Mammary epithelial cell (primary cell): ENCODE measurements around the gene C1orf159.

Source experiments
- EZH2 ChIP-seq: IDR thresholded peaks from 2 replicates; pipeline ENCODE4 v1.6.1; 2012; ENCODE audit warnings: low read length, inconsistent platforms, borderline replicate concordance
- TF ChIP-seq, protein P1 (sequence below), 2 donors: IDR thresholded peaks in 1 of 2; conservative IDR thresholded peaks in 1 of 2; 2 replicates each; pipeline ENCODE4 v1.5.1; 2011 to 2012; ENCODE audit warnings: inconsistent platforms in 2 of 2, low read length in 2 of 2, mild to moderate bottlenecking in 2 of 2, control low read depth in 1 of 2, low read depth in 1 of 2; ENCODE audit not compliant: insufficient read depth in 1 of 2; ENCODE audit errors: extremely low read depth in 1 of 2

GRCh38 chr1:1146026-1146425, 30.1 kb upstream of the C1orf159 start:
- TF ChIP-seq, protein P1, sequence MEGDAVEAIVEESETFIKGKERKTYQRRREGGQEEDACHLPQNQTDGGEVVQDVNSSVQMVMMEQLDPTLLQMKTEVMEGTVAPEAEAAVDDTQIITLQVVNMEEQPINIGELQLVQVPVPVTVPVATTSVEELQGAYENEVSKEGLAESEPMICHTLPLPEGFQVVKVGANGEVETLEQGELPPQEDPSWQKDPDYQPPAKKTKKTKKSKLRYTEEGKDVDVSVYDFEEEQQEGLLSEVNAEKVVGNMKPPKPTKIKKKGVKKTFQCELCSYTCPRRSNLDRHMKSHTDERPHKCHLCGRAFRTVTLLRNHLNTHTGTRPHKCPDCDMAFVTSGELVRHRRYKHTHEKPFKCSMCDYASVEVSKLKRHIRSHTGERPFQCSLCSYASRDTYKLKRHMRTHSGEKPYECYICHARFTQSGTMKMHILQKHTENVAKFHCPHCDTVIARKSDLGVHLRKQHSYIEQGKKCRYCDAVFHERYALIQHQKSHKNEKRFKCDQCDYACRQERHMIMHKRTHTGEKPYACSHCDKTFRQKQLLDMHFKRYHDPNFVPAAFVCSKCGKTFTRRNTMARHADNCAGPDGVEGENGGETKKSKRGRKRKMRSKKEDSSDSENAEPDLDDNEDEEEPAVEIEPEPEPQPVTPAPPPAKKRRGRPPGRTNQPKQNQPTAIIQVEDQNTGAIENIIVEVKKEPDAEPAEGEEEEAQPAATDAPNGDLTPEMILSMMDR (conservative IDR thresholded peaks at IDR 0.05 in 1 of 2, IDR thresholded peaks at IDR 0.05 in 1 of 2; ENCODE audit: extremely low read depth in 1 of 2, insufficient read depth in 1 of 2, low read depth in 1 of 2, low read length in 2 of 2) = no peak
- TF ChIP-seq EZH2 = no peak
